NCI-H82 treated with DMSO at 0.1 percent for 48 hours (cell line): ENCODE measurements around the gene SHISA4.
"Not testable (repeated sequence)": the region's sequence is repeated elsewhere in the genome, so short reads cannot be mapped to it uniquely, and the experiment has no call there.

Source experiments
- DNase-seq: peaks from one replicate; lab custom pipeline; 2025; ENCODE audit not compliant: unreplicated experiment; lab: John Stamatoyannopoulos, UW

SHISA4 gene

DNA sequence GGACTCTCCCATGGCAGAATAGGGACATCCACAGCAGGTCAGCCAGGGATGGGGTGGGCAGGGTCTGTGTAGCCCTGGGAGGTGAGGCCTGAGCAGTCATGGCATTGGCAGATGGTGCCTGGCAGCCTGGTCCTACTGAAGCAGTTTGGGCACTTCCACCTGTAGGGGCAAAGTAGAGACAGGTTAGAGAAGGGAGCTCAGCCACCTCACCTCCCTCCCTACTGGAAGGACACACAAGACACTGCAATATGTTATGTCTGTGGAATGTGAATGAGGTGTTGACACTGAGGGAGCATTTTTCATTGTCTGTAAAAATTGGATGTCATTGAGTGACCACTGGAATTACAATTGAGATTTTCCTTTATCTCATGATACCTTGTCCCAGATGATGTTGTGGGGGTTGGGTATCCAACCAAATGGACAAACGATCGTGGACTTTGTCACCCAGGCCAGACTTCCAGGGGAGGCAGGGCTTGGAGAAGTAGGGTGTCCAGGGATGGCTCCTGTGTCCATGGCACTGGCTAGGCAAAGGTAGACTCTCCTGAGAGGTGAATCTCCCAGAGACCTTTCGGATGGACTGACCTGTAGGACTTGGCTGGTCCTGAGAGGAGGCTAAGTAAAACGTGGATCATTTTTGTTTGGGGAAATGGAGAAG lies 9.7 kb downstream of the SHISA4 start:
- no peak for DNase-seq

DNA sequence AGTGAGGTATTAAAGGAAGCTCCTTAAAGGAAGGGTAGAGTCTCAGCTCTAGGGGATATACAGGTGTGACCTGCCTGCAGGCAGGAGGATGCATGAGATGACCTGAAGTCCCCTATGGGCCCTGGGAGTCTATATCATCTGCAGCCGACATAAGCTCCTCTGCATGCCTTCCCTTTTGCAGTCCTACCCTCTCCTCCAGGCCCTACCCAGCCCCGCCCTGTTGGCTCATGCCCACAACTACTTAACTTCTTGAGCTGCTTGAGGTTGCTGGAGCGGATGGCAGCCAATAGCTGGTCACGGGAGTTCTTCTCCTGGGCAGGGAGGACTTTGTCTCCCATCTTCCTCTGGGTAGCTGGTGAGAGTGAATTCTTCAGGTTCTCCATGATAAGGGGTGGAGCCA lies 10.3 kb downstream of the SHISA4 start:
- no peak for DNase-seq

DNA sequence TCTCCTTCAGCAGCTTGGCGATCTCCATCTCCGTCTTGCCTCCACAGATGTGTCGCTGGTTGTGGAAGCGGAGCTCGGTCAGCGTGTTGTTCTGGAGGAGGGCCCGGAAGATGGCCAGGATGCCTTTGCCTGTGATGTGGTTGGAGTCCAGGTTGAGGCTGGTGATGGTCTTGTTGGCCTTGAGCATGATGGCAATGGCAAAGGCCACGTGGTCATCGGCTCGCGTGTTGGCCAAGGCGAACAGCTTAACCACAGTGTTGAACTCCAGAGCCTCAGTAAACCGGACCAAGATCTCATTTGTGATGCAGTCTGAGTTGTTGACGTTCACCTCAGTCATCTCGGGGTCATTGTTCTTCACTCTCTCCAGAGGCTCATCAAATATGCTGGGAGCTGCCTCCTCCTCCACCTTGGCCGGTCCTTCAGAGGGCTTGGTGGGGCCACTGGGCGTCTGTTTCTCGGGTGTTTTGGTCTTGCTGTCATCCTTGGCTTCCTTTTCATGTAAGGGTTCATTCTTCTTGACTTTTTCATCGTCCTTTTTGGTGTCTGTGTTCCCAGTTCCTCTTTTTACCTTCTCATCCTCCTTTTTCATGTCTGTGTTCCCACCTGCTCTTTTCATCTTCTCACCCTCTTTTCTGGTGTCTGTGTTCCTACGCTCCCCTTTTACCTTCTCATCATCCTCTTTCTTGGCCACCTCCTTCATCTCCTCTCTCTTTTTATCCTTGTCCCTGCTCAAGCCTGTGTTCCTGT lies 11.2 kb downstream of the SHISA4 start:
- no peak for DNase-seq

DNA sequence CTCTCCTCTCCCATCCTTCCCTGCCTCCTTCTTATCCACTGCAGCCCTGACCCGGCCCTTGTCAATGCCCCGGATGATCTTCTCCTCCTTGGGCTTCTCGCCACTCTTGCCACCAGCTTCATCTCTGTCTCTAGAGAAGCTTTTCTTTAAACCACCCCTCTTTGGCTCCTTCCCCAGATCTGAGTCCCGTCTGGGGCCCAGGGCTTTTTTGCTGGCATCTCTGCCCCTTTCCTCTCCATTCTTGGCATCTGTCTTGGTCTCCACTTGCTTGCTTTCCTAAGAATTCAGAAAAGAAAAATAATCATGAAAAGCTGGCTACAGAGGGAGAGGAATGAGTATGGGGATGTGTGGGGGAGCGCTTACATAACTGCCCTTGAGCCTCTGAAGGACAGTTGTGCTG lies 11.8 kb downstream of the SHISA4 start:
- no peak for DNase-seq

DNA sequence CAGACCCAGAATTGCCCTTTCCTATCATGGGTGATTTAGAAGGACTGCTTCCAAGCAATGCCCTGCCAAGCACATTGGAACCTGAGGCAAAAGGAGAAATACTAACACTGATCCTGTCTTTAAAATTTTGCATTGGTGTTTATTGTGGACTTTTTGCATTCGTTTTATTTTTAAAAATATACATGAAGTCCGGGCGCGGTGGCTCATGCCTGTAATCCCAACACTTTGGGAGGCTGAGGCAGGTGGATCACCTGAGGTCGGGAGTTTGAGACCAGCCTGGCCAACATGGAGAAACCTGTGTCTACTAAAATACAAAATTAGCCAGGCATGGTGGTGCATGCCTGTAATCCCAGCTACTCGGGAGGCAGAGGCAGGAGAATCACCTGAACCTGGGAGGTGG lies 12.3 kb downstream of the SHISA4 start:
- not testable (repeated sequence) for DNase-seq

DNA sequence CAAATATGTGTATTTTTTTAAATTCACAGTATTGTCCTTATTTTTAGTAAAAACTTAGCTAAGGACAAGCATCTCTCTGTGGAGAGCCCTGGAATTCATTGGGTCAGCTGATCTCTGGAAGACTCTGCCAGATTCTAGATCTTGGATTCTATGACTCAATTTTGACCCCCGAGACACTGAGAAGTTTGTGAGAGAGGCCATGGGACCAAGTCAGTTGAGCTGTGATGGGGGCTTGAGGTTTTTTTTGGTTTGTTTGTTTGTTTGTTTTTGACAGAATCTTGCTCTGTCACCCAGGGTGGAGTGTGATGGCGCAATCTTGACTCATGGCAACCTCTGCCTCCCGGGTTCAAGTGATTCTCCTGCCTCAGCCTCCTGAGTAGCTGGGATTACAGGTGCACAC lies 13.5 kb downstream of the SHISA4 start:
- DNase-seq, result no peak

DNA sequence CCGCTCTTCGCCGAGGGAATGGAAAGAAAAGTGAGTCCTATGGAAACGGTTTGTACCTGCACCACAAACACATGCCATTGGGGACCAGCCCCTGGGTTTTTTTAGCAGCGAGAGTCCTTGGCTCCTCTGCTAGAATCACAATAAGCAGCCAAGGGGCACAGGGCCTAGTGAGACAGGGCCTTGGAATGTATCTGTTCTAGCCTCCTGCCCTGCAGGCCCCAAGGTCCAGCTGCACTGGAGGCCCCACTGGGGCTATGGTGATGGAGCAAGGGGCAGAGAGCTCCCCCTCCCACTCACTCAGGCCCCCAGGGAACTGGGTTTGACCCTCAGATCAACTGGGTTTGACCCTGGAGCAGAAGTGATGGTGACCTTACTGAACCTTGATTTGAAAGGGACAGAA lies 14.4 kb downstream of the SHISA4 start:
- DNase-seq, result no peak

DNA sequence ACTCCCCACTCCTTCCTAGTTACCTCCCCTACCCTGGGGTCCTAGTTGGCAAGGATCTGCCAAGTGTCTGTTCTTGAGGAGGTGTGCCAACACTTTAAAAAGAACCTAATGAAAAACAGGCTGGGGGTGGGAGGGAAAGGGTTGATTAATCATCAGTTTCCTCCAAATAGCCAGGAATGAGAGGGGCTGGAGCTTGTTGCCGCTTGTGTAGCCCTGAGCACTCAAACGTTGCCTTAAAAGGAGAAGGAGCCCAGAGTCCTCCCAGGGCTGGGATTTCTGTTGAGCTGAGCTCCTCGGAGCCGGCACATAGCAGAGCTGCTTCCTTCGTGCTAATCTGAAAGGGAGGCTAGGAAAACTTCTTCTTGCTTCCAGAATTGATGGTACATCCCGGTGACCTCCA lies 15.9 kb downstream of the SHISA4 start:
- DNase-seq, result no peak

DNA sequence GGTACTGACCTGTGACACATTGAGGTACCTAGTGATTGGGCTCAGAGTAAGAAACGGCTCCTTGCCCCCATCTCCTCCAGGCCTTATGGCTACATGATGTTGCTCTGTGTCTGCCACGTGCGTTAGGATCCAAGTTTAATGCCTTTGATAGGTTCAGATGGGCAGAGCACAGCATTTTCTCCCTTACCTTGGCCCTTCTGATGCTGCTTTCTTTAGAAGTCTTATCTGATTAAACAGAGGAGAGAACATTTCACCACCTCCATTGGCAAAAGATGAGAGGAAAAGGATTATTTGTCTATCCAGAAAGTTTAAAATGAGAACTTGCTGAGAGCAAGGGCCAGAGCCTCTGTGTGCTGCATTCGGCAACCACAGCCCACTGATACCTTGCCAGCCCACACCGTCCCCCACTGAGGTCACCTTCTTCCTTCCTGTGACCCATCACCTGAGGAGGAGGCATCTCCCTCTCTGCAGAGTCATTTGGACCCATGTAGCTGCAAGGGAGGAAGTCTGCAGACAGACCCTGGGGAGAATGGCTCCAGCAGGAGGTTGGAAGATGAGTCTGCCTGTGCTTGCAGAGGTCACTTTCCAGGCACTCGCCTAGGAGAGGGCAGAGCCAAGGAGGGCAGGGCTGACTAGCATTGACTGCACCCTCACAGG lies 16.7 kb downstream of the SHISA4 start:
- no peak for DNase-seq

DNA sequence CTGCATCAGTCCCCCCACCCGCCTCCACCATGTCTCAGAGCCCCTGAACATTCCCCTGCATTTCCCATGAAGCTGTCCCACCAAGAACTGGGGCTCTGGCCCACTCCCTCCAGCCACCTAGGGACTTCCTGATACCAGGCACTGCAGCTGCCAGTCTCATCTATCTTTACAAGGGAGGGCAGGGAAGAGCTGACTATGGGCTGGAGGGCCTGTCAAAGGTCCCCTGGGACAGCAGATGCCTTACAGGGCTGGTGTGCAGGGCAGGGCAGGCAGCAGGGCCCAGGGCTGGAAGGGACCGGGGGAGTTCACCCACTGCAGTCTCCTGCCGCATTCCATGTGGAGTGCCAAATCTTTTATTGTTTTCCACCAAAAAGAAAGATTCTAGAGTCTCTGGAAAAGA lies 17.6 kb downstream of the SHISA4 start:
- no peak for DNase-seq

DNA sequence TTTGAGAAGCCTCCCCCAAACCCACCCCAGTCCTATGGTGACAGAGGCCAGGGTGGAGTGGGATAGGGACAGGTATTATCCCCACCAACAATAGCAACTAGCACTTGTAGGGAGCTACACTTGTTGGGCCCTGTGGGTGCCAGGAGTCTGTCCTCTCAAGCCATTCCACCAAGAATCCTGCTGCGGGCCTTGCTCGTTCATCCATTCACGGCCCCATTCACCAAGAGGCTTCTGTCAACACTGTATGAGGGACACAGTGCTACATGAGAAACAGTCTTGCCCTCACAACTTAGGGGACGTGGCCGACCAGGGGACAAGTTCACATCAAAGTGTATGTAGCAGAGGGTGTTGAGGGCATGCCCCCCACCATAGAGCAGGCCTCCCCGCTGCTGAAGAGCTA lies 18.9 kb downstream of the SHISA4 start:
- no peak for DNase-seq

DNA sequence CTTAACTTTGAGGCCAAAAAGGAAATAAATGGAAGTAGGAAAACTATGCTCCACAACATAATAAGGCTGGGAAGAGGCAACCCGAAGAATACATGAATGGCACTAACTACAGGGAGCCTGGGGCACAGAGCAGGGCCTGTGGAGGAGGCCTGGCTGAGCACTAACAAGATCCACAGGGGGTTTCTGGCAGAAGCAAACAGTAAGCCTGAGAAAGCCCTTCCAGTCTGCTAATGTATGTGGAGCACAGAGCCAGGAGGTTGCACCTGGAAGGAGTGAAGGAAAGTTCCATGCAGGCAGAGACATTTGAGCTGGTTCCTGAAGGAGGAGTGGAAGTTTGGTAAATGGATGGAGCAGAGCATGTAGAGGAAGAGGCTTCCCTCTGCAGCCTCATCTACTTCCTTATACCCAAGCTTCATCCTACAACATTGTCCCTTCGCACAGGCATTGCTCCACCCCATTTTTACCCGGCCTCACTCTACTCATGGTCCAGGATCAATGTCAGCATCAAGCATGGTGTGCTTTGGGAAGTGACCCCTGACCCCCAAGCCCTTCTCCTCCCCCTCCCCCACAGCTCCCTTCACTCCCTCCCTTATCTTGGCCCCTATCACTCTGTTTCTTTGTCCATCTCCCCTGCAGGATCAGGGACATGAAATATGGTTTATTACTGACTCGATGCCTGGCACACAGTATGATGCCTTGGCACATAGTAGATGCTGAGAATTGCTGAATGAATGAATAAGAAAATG lies 23.3 kb downstream of the SHISA4 start:
- no peak for DNase-seq

DNA sequence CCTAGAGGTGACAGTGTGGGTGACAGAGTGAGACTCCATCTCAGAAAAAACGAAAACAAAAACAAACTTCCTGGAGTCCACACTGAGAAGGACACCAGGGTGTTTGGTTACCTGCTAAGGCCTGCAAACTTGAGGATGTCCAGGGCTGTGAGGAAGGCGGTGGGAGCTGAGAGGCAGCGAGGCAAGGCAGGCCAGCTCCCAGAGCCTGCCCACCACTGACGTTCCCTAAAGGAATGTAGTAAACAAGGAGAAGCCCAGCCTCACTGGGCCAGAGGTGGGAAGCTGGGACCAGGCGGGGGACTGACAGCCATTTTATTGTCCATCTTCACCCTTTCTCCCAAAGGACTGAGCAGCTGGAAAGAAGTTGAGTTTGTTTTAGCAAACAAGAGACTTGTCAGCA lies 24.1 kb downstream of the SHISA4 start:
- no peak for DNase-seq

DNA sequence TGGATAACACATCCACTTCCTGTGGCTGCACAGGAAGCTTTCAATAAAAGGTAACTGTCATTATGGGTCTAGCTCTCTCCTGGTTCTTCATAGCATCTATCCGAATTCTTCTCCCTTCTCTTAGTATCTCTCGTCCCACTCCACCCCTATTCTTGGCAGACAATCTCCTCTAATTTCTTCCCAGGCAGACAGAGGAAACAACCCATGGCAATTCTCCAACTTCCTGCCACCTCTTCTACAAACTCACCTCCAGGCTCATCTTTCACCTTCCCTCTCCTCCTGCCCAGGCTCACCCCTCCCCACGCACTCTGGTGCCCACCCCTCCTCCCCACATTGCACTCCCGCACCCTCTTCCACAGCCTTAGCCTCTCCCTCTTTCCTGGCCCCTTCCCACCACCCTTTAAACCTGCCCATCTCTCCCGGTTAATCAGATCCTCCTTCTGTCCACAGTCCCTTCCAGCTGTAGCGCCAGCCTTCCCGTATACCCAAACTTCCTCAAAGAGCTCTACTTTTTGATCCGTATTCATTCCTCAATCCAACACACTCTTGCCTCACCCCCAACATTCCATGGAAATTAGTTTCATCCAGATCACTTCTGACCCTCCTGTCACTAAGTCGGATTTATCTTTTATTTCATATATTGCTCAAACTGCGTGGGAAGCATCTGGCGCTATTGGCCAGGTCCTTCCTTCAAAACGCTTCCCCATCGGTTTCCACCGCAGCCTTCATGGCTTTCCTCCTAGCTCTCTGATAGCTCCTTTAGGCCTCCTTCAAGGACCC lies 25.9 kb downstream of the SHISA4 start:
- DNase-seq, result no peak

DNA sequence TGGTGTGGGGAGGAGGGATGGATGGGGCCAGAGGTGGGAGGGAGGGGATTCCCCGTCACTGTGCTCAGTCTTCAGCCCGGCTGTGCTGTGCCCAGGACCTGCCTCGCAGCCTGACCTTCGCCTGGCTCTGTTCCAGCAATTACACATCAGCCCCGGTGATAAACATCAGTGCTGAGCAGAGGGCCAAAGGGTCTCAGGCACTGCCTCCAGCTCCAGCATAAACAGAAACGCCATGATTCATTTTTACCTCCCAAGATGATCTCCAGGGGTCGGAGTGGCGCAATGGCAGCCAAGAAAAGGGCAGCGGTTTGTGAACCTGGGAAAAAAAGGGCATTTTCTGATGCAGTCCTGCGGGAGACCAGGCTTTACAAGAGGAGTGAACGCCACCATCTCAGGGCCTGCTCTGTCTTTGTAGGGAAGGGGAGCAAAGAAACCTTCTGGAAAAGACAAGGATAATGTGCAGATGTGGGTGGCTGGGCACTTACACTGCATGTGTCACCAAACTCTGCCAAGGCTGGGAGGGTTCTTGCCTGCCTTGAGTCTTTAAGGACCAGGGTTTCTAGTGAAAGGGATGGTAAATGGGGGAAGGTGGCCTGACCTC lies 28.1 kb downstream of the SHISA4 start:
- peak; percentile 39 for DNase-seq

DNA sequence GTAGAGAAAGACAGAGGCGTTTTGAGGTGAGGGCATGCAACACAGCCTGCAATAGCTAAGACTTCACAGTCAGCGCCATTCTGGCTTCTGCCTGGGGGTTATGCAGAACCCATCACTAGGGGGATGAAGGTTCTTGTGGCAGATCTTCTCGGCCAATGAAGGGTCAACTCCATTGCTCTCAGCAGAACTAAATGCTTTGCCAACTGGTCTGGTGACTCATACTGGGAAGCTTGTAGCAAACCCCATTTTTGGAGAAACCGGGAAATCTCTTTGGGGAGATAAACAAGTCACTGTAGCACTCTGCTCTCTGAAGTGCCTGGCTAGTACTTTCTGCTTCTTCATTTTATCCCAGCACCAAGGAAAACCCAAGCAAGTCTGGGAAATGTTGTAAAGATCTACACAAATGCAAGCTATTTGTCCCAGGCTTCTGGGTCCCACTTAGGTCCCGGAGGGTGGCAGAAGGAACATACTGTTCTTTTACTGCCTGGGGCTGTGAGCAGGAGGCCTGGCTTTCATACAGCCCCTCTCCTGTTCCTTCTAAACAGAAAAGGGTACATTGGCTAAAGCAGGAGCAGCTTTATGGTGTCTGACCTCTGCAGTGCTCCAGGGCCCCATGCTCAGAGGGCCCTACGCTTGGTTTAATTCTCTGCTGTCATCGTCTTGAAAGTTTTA lies 28.8 kb downstream of the SHISA4 start:
- DNase-seq, result no peak

DNA sequence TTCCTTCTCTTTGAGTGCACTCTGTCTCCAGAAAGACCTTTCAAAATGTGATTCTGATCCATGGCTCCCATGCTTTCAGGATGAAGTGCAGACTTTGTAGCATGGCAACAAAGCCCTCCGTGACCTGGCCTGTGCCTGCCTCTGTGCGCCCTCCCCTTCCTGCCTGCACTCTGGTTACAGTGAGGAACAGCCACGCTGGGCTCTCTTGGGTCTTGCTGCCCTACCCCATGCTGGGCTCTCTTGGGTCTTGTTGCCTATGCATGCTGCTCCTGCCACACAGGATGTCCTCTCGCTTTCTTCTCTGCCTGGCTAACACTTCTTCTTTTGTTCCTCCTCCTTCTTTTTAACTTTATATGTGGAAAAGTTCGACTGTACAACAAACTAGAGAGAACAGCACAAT lies 29.6 kb downstream of the SHISA4 start:
- no peak for DNase-seq

DNA sequence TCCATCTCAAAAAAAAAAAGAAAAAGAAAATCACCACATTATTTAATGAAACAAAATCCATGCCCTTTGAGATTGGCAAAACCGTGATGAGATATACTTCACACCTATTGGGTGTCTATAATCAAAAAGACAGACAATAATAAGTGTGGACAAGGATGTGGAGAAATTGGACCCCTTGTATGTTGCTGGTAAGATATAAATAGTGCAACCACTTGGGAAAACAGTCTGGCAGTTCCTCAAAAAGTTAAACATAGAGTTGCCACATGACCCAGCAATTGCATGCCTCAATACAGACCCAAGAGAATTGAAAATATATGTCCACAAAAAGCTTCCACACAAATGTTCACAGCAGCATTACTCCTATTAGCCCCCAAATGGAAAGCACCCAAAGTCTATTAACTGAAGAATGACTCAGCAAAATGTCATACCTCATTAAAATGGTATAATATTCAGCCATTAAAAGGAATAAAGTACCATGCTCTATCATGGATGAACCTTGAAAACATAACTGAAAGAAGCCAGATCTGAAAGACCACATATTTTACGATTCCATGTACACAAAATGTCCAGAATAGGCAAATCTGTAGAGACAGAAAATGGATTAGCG lies 33.4 kb downstream of the SHISA4 start:
- DNase-seq, result no peak

DNA sequence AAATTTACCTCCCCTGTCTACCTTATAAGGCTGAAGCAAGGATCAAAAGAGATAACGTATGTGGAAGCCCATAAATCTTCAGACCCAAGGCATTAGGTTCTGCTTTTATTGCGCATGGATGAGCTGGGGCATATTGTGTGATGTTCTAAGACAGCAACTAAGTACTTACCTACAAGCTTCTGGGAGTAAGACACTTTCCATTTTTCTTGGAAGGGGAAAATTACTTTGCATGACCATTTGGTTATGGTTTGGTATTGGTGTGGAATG lies 36.5 kb downstream of the SHISA4 start:
- peak; percentile 100 for DNase-seq
